Measurements from ENCODE around the gene ARID3C.

The ARID3C gene

GRCh38 chr9:34658461-34658860, 29.6 kb upstream of the ARID3C start:
- Histone ChIP-seq H3K4me3 (ENCODE audit: low read depth, low read length) (peak overlapping the region; percentile 34), H3K14ac (ENCODE audit: low read length) (no peak overlapping the region), H3K27ac (ENCODE audit: low read depth, low read length) (no peak overlapping the region), H3K4ac (ENCODE audit: low read depth, low read length) (no peak overlapping the region), H3K36me3 (ENCODE audit: control insufficient read depth in 1 of 2, insufficient read depth in 2 of 2, low read length in 2 of 2) (peaks cover 0 to 3% of the 10 kb centered on the region in 2 experiments), H3K79me2 (ENCODE audit: control insufficient read depth, insufficient read depth, low read length, poor library complexity) (no peaks in the 10 kb centered on the region), H3K4me1 (ENCODE audit: control insufficient read depth in 1 of 2, insufficient read depth in 2 of 2, low read length in 2 of 2) (peaks cover 2 to 5% of the 10 kb centered on the region in 2 experiments), H2BK120ac (ENCODE audit: insufficient read depth, low read length, poor library complexity) (no peak overlapping the region), H3K9me3 (ENCODE audit: insufficient read depth, low read depth, low read length) (peaks cover 3% of the 10 kb centered on the region), H2AFZ (ENCODE audit: insufficient read depth, low read length, poor library complexity) (no peak overlapping the region), H3K79me1 (ENCODE audit: low read length) (peaks cover 1% of the 10 kb centered on the region), H2AK5ac (ENCODE audit: low read length) (no peak overlapping the region), H4K91ac (ENCODE audit: low read depth, low read length) (no peak overlapping the region), H3K9ac (ENCODE audit: low read length) (no peak overlapping the region), H2BK12ac (ENCODE audit: low read length) (no peak overlapping the region), H3K18ac (ENCODE audit: low read length) (no peak overlapping the region), H2BK5ac (ENCODE audit: low read depth, low read length, poor library complexity) (no peak overlapping the region), H3K4me2 (ENCODE audit: low read length) (no peak overlapping the region), H3K23ac (ENCODE audit: low read length) (no peak overlapping the region), H4K12ac (ENCODE audit: low read depth, low read length) (no peak overlapping the region), H3K27me3 (ENCODE audit: insufficient read depth, low read length) (no peaks in the 10 kb centered on the region), H4K8ac (ENCODE audit: low read depth, low read length) (no peak overlapping the region)
- WGBS (ENCODE audit: extremely low coverage, insufficient coverage, insufficient read length): no CpG with 5 or more reads among the region's 14 CpGs
- no peak for DNase-seq

- no peak overlapping the region for H3K18ac ChIP-seq (ENCODE audit: low read length)
- H2BK120ac ChIP-seq (ENCODE audit: insufficient read depth, low read length, poor library complexity): no peak overlapping the region
- peaks cover 0 to 3% of the 10 kb centered on the region in 2 experiments for H3K36me3 ChIP-seq (ENCODE audit: control insufficient read depth in 1 of 2, insufficient read depth in 2 of 2, low read length in 2 of 2)
- no peak overlapping the region for H4K12ac ChIP-seq (ENCODE audit: low read depth, low read length)
- peaks cover 3% of the 10 kb centered on the region for H3K9me3 ChIP-seq (ENCODE audit: insufficient read depth, low read depth, low read length)
- H2BK12ac ChIP-seq (ENCODE audit: low read length): no peak overlapping the region
- WGBS (ENCODE audit: extremely low coverage, insufficient coverage, insufficient read length): no CpG with 5 or more reads among the region's 5 CpGs
- no peak overlapping the region for H4K8ac ChIP-seq (ENCODE audit: low read depth, low read length)
- peaks cover 16 to 18% of the 10 kb centered on the region in 2 experiments for H3K4me1 ChIP-seq (ENCODE audit: control insufficient read depth in 1 of 2, insufficient read depth in 2 of 2, low read length in 2 of 2)
- no peak for DNase-seq
- H3K79me1 ChIP-seq (ENCODE audit: low read length): peaks cover 3% of the 10 kb centered on the region
- H3K23ac ChIP-seq (ENCODE audit: low read length): no peak overlapping the region
- no peak overlapping the region for H3K4me2 ChIP-seq (ENCODE audit: low read length)
- H2AFZ ChIP-seq (ENCODE audit: insufficient read depth, low read length, poor library complexity): no peak overlapping the region
- no peaks in the 10 kb centered on the region for H3K27me3 ChIP-seq (ENCODE audit: insufficient read depth, low read length)
- H3K9ac ChIP-seq (ENCODE audit: low read length): no peak overlapping the region
- H3K4ac ChIP-seq (ENCODE audit: low read depth, low read length): no peak overlapping the region
- H2AK5ac ChIP-seq (ENCODE audit: low read length): no peak overlapping the region
- H3K79me2 ChIP-seq (ENCODE audit: control insufficient read depth, insufficient read depth, low read length, poor library complexity): no peaks in the 10 kb centered on the region
- no peak overlapping the region for H2BK5ac ChIP-seq (ENCODE audit: low read depth, low read length, poor library complexity)
- no peak overlapping the region for H3K14ac ChIP-seq (ENCODE audit: low read length)
- no peak overlapping the region for H4K91ac ChIP-seq (ENCODE audit: low read depth, low read length)
- no peak overlapping the region for H3K4me3 ChIP-seq (ENCODE audit: low read depth, low read length)
- no peak overlapping the region for H3K27ac ChIP-seq (ENCODE audit: low read depth, low read length)
Measured at GRCh38 chr9:34656992-34657391, 28.1 kb upstream of the ARID3C start.

GRCh38 chr9:34655394-34655793, 26.5 kb upstream of the ARID3C start:
- H2AFZ ChIP-seq (ENCODE audit: insufficient read depth, low read length, poor library complexity): no peak overlapping the region
- H3K36me3 ChIP-seq (ENCODE audit: control insufficient read depth in 1 of 2, insufficient read depth in 2 of 2, low read length in 2 of 2): peaks cover 0 to 1% of the 10 kb centered on the region in 2 experiments
- H3K4ac ChIP-seq (ENCODE audit: low read depth, low read length): no peak overlapping the region
- no peak overlapping the region for H3K14ac ChIP-seq (ENCODE audit: low read length)
- no peak overlapping the region for H2BK5ac ChIP-seq (ENCODE audit: low read depth, low read length, poor library complexity)
- H3K79me2 ChIP-seq (ENCODE audit: control insufficient read depth, insufficient read depth, low read length, poor library complexity): no peaks in the 10 kb centered on the region
- no peak overlapping the region for H4K12ac ChIP-seq (ENCODE audit: low read depth, low read length)
- no peak overlapping the region for H3K23ac ChIP-seq (ENCODE audit: low read length)
- no peak for DNase-seq
- WGBS (ENCODE audit: extremely low coverage, insufficient coverage, insufficient read length): no CpG with 5 or more reads among the region's 5 CpGs
- peaks cover 4% of the 10 kb centered on the region for H3K79me1 ChIP-seq (ENCODE audit: low read length)
- no peak overlapping the region for H3K18ac ChIP-seq (ENCODE audit: low read length)
- H3K9me3 ChIP-seq (ENCODE audit: insufficient read depth, low read depth, low read length): peaks cover 3% of the 10 kb centered on the region
- H4K91ac ChIP-seq (ENCODE audit: low read depth, low read length): no peak overlapping the region
- no peak overlapping the region for H2BK12ac ChIP-seq (ENCODE audit: low read length)
- no peak overlapping the region for H3K9ac ChIP-seq (ENCODE audit: low read length)
- H3K4me1 ChIP-seq (ENCODE audit: control insufficient read depth in 1 of 2, insufficient read depth in 2 of 2, low read length in 2 of 2): peaks cover 23 to 28% of the 10 kb centered on the region in 2 experiments
- no peak overlapping the region for H2BK120ac ChIP-seq (ENCODE audit: insufficient read depth, low read length, poor library complexity)
- no peak overlapping the region for H3K4me2 ChIP-seq (ENCODE audit: low read length)
- H3K4me3 ChIP-seq (ENCODE audit: low read depth, low read length): no peak overlapping the region
- H2AK5ac ChIP-seq (ENCODE audit: low read length): no peak overlapping the region
- H3K27ac ChIP-seq (ENCODE audit: low read depth, low read length): no peak overlapping the region
- no peak overlapping the region for H4K8ac ChIP-seq (ENCODE audit: low read depth, low read length)
- H3K27me3 ChIP-seq (ENCODE audit: insufficient read depth, low read length): no peaks in the 10 kb centered on the region

- WGBS (ENCODE audit: extremely low coverage, insufficient coverage, insufficient read length): no CpG with 5 or more reads among the region's 11 CpGs
- Histone ChIP-seq H3K4me1 (ENCODE audit: control insufficient read depth in 1 of 2, insufficient read depth in 2 of 2, low read length in 2 of 2) (peaks cover 23 to 28% of the 10 kb centered on the region in 2 experiments), H3K79me1 (ENCODE audit: low read length) (peaks cover 4% of the 10 kb centered on the region), H2BK5ac (ENCODE audit: low read depth, low read length, poor library complexity) (no peak overlapping the region), H3K4me2 (ENCODE audit: low read length) (no peak overlapping the region), H3K4me3 (ENCODE audit: low read depth, low read length) (no peak overlapping the region), H3K36me3 (ENCODE audit: control insufficient read depth in 1 of 2, insufficient read depth in 2 of 2, low read length in 2 of 2) (peaks cover 3 to 4% of the 10 kb centered on the region in 2 experiments), H3K79me2 (ENCODE audit: control insufficient read depth, insufficient read depth, low read length, poor library complexity) (no peaks in the 10 kb centered on the region), H2BK120ac (ENCODE audit: insufficient read depth, low read length, poor library complexity) (no peak overlapping the region), H3K9me3 (ENCODE audit: insufficient read depth, low read depth, low read length) (peaks cover 3% of the 10 kb centered on the region), H3K23ac (ENCODE audit: low read length) (no peak overlapping the region), H3K27me3 (ENCODE audit: insufficient read depth, low read length) (no peaks in the 10 kb centered on the region), H4K12ac (ENCODE audit: low read depth, low read length) (no peak overlapping the region), H2AK5ac (ENCODE audit: low read length) (no peak overlapping the region), H3K27ac (ENCODE audit: low read depth, low read length) (no peak overlapping the region), H3K18ac (ENCODE audit: low read length) (no peak overlapping the region), H2AFZ (ENCODE audit: insufficient read depth, low read length, poor library complexity) (no peak overlapping the region), H4K8ac (ENCODE audit: low read depth, low read length) (no peak overlapping the region), H2BK12ac (ENCODE audit: low read length) (no peak overlapping the region), H3K9ac (ENCODE audit: low read length) (no peak overlapping the region), H4K91ac (ENCODE audit: low read depth, low read length) (no peak overlapping the region), H3K4ac (ENCODE audit: low read depth, low read length) (no peak overlapping the region), H3K14ac (ENCODE audit: low read length) (no peak overlapping the region)
- DNase-seq: no peak
Measured at GRCh38 chr9:34654323-34655051, 25.6 kb upstream of the ARID3C start.
